Testis (tissue), 2 donors: ENCODE data around the gene STAT3.

ENCODE experiments used
- CTCF ChIP-seq, 3 experiments: fragments of 450-650 bp in 2 of 3; fragments of 200-600 bp in 1 of 3; sonication (generic) in 1 of 3; IDR thresholded peaks; one replicate each; pipeline ENCODE4 v1.5.1; 2016 to 2019; ENCODE audit warnings: antibody characterized with exemption in 3 of 3, mild to moderate bottlenecking in 2 of 3, moderate library complexity in 1 of 3
- POLR2A ChIP-seq: fragments of 450-650 bp; IDR thresholded peaks from one replicate; pipeline ENCODE4 v1.6.1; 2017; ENCODE audit warnings: antibody characterized with exemption, mild to moderate bottlenecking, moderate library complexity

- TF ChIP-seq CTCF (IDR thresholded peaks at IDR 0.05) (no peak), POLR2A (no peak)
Observed at GRCh38 chr17:42404326-42405055, 16.2 kb upstream of the STAT3 start.
